ENCODE data around the gene KIRREL3.

Gene KIRREL3

DNA sequence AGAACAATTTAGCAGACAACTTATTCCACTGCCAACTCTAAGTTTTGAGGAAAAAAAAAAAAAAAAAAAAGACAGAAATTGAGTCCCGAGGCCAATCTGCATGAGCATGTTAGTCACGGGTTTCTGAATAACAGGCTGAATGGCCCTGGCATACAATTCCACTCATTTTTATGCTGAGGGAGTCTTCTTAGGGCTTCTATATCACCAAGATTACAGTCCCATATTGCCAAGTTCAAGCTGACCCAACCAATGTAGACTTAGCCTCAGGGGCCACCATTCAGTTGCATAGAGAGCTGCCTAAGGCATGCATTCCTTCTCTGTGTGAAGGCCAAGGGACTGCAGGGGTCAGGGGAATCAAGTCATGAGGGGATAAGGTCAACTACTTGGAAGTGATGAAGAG lies 27.5 kb downstream of the KIRREL3 start:
- TF ChIP-seq POLR2AphosphoS5 (IDR thresholded peaks at IDR 0.05; ENCODE audit: low read depth) (no peak), SPI1 (IDR thresholded peaks at IDR 0.05; ENCODE audit: borderline replicate concordance, low read depth) (no peak), GABPA (IDR thresholded peaks at IDR 0.05; ENCODE audit: low read depth) (no peak)
- TF ChIP-seq, protein P1, sequence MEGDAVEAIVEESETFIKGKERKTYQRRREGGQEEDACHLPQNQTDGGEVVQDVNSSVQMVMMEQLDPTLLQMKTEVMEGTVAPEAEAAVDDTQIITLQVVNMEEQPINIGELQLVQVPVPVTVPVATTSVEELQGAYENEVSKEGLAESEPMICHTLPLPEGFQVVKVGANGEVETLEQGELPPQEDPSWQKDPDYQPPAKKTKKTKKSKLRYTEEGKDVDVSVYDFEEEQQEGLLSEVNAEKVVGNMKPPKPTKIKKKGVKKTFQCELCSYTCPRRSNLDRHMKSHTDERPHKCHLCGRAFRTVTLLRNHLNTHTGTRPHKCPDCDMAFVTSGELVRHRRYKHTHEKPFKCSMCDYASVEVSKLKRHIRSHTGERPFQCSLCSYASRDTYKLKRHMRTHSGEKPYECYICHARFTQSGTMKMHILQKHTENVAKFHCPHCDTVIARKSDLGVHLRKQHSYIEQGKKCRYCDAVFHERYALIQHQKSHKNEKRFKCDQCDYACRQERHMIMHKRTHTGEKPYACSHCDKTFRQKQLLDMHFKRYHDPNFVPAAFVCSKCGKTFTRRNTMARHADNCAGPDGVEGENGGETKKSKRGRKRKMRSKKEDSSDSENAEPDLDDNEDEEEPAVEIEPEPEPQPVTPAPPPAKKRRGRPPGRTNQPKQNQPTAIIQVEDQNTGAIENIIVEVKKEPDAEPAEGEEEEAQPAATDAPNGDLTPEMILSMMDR (IDR thresholded peaks at IDR 0.05; ENCODE audit: insufficient read depth, low read length), result no peak
- TF ChIP-seq, protein P2, sequence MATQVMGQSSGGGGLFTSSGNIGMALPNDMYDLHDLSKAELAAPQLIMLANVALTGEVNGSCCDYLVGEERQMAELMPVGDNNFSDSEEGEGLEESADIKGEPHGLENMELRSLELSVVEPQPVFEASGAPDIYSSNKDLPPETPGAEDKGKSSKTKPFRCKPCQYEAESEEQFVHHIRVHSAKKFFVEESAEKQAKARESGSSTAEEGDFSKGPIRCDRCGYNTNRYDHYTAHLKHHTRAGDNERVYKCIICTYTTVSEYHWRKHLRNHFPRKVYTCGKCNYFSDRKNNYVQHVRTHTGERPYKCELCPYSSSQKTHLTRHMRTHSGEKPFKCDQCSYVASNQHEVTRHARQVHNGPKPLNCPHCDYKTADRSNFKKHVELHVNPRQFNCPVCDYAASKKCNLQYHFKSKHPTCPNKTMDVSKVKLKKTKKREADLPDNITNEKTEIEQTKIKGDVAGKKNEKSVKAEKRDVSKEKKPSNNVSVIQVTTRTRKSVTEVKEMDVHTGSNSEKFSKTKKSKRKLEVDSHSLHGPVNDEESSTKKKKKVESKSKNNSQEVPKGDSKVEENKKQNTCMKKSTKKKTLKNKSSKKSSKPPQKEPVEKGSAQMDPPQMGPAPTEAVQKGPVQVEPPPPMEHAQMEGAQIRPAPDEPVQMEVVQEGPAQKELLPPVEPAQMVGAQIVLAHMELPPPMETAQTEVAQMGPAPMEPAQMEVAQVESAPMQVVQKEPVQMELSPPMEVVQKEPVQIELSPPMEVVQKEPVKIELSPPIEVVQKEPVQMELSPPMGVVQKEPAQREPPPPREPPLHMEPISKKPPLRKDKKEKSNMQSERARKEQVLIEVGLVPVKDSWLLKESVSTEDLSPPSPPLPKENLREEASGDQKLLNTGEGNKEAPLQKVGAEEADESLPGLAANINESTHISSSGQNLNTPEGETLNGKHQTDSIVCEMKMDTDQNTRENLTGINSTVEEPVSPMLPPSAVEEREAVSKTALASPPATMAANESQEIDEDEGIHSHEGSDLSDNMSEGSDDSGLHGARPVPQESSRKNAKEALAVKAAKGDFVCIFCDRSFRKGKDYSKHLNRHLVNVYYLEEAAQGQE (IDR thresholded peaks at IDR 0.05; ENCODE audit: insufficient replicate concordance, low read depth), result no peak
- Histone ChIP-seq H3K4me3 (replicated peaks; ENCODE audit: insufficient read depth, low read length) (no peak overlapping the region), H3K27me3 (ENCODE audit: insufficient read depth, poor library complexity, severe bottlenecking) (peaks cover 21% of the 10 kb centered on the region), H3K27ac (replicated peaks) (no peak overlapping the region)
- DNase-seq (ENCODE audit: low read depth in 1 of 2, low spot score in 1 of 2), result no peak

DNA sequence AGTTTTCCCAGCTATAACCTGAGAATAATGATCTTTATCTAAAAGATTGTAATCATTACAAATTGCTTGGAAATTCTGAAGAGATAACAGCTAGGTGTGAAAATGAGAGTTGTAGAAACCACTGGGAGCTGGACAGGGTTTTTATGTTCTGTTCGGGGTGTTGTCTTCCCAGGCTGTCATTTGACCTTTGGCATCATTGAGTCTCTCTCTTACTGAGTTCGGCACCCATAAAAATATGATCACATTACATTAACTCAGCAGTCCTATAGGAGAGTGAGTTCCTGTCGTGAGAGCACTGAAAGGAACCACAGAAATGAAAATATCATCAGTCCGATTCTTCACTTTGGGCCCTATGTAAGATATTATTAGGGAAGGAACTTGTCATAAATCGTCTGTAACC lies 29.3 kb downstream of the KIRREL3 start:
- Histone ChIP-seq H3K27ac (replicated peaks) (no peak overlapping the region), H3K4me3 (replicated peaks; ENCODE audit: insufficient read depth, low read length) (no peak overlapping the region), H3K27me3 (ENCODE audit: insufficient read depth, poor library complexity, severe bottlenecking) (peaks cover 23% of the 10 kb centered on the region)
- TF ChIP-seq SPI1 (IDR thresholded peaks at IDR 0.05; ENCODE audit: borderline replicate concordance, low read depth), result no peak
- TF ChIP-seq POLR2AphosphoS5 (IDR thresholded peaks at IDR 0.05; ENCODE audit: low read depth), result no peak
- TF ChIP-seq GABPA (IDR thresholded peaks at IDR 0.05; ENCODE audit: low read depth), result no peak
- TF ChIP-seq, protein P2 (IDR thresholded peaks at IDR 0.05; ENCODE audit: insufficient replicate concordance, low read depth), result no peak
- TF ChIP-seq, protein P1 (IDR thresholded peaks at IDR 0.05; ENCODE audit: insufficient read depth, low read length), result no peak
- no peak for DNase-seq (ENCODE audit: low read depth in 1 of 2, low spot score in 1 of 2)

DNA sequence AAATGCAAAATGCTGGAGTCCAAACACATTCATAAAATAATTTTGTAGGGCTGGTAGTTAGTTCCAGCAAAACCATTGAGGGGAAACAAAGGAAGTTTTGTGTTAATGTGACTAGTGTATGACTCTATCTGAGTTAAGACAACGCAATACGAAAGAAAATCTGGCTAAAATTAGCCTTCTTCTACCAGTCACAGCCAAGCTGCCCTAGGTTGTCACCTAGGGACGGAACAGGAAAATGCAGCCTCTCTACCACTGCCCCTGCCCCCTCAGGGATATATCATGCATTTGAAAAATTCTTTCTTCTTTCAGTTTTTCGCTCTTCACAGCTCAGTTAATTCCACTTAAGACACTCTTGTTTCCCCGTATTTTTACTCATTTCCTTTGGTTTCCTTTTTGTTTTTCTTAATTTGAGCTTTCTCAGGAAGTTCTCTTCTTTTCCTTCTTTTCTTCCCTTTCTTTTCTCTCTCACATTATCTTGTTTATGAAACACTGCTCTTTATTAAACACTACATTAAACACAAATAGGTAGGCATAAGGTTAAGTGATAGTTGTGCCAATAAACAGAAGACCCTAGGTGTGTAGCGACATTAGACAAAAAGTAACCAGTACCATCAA lies 30.6 kb downstream of the KIRREL3 start:
- Histone ChIP-seq H3K27me3 (ENCODE audit: insufficient read depth, poor library complexity, severe bottlenecking) (peaks cover 26% of the 10 kb centered on the region), H3K4me3 (replicated peaks; ENCODE audit: insufficient read depth, low read length) (no peak overlapping the region), H3K27ac (replicated peaks) (no peak overlapping the region)
- DNase-seq (ENCODE audit: low read depth in 1 of 2, low spot score in 1 of 2), result no peak
- TF ChIP-seq, protein P1 (IDR thresholded peaks at IDR 0.05; ENCODE audit: insufficient read depth, low read length), result peak; percentile 14
- TF ChIP-seq, protein P2 (IDR thresholded peaks at IDR 0.05; ENCODE audit: insufficient replicate concordance, low read depth), result no peak
- TF ChIP-seq SPI1 (IDR thresholded peaks at IDR 0.05; ENCODE audit: borderline replicate concordance, low read depth), result no peak

Data from HL-60 (cell line).